ENCODE results near the gene LRRC7. TPM values are rescaled to one million over a fixed set of nuclear protein-coding genes. Genes with fewer than 3 reads are reported as not detected.

Gene LRRC7
- total and polyA plus RNA-seq, 2 experiments from 2014 or later: 1.2 TPM; not detected in 1

DNA sequence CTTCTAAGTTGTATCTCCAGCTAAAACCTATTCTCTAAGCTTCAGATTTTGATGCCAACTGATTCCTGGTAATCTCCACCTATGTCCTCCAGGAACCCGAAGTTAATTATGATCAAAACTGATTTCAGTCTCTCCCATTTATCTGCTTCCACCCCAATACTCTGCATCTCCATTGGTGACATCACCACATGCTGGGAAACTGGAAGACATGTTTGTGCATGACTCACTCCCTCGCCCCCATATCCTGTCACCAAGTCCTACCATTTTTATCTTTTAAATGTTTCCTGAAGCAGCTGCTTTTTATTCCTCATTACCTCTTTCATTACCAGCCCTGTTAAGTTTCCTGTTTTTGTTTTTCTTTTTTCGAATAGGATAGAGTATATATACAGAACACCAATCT lies 409.2 kb downstream of the LRRC7 start (continued):
- TF ChIP-seq EZH2phosphoT487 (IDR thresholded peaks at IDR 0.05; ENCODE audit: unreplicated experiment) (no peak), ZNF114 (CRISPR knock-in tag; IDR thresholded peaks at IDR 0.05) (no peak), NANOG (IDR thresholded peaks at IDR 0.05; ENCODE audit: borderline replicate concordance) (no peak), ZNF331 (CRISPR knock-in tag; IDR thresholded peaks at IDR 0.05; ENCODE audit: low read depth) (no peak), EZH2 (IDR thresholded peaks at IDR 0.05; ENCODE audit: low read depth, unreplicated experiment) (no peak)
- TF ChIP-seq, protein P1, sequence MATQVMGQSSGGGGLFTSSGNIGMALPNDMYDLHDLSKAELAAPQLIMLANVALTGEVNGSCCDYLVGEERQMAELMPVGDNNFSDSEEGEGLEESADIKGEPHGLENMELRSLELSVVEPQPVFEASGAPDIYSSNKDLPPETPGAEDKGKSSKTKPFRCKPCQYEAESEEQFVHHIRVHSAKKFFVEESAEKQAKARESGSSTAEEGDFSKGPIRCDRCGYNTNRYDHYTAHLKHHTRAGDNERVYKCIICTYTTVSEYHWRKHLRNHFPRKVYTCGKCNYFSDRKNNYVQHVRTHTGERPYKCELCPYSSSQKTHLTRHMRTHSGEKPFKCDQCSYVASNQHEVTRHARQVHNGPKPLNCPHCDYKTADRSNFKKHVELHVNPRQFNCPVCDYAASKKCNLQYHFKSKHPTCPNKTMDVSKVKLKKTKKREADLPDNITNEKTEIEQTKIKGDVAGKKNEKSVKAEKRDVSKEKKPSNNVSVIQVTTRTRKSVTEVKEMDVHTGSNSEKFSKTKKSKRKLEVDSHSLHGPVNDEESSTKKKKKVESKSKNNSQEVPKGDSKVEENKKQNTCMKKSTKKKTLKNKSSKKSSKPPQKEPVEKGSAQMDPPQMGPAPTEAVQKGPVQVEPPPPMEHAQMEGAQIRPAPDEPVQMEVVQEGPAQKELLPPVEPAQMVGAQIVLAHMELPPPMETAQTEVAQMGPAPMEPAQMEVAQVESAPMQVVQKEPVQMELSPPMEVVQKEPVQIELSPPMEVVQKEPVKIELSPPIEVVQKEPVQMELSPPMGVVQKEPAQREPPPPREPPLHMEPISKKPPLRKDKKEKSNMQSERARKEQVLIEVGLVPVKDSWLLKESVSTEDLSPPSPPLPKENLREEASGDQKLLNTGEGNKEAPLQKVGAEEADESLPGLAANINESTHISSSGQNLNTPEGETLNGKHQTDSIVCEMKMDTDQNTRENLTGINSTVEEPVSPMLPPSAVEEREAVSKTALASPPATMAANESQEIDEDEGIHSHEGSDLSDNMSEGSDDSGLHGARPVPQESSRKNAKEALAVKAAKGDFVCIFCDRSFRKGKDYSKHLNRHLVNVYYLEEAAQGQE (IDR thresholded peaks at IDR 0.05; ENCODE audit: unreplicated experiment): no peak

DNA sequence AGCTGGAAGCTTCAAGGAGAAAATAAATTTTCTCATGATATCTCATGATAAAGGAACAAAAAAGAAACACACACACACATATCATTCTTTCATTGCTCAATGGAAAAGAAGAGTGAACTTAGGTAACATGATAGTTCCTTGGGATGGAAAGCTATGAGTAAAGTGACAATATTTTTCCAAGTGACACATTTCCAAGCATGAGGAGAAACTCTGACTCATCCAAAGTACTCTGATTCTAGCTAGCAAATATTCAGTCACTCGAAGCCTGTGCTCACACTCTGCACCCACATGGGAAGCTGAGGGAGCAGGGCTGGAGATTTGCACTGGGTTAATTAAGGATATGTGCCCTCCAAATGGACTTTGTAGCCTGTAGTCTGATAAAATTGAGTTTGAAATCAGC lies 415.3 kb downstream of the LRRC7 start:
- H3K36me3 Mint-ChIP-seq (ENCODE audit: low read depth): no peaks in the 10 kb centered on the region
- TF ChIP-seq POLR2AphosphoS5 (IDR thresholded peaks at IDR 0.05; ENCODE audit: low read depth): no peak
- TF ChIP-seq, protein P2, sequence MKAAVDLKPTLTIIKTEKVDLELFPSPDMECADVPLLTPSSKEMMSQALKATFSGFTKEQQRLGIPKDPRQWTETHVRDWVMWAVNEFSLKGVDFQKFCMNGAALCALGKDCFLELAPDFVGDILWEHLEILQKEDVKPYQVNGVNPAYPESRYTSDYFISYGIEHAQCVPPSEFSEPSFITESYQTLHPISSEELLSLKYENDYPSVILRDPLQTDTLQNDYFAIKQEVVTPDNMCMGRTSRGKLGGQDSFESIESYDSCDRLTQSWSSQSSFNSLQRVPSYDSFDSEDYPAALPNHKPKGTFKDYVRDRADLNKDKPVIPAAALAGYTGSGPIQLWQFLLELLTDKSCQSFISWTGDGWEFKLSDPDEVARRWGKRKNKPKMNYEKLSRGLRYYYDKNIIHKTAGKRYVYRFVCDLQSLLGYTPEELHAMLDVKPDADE (IDR thresholded peaks at IDR 0.05): no peak
- TF ChIP-seq, protein P3, sequence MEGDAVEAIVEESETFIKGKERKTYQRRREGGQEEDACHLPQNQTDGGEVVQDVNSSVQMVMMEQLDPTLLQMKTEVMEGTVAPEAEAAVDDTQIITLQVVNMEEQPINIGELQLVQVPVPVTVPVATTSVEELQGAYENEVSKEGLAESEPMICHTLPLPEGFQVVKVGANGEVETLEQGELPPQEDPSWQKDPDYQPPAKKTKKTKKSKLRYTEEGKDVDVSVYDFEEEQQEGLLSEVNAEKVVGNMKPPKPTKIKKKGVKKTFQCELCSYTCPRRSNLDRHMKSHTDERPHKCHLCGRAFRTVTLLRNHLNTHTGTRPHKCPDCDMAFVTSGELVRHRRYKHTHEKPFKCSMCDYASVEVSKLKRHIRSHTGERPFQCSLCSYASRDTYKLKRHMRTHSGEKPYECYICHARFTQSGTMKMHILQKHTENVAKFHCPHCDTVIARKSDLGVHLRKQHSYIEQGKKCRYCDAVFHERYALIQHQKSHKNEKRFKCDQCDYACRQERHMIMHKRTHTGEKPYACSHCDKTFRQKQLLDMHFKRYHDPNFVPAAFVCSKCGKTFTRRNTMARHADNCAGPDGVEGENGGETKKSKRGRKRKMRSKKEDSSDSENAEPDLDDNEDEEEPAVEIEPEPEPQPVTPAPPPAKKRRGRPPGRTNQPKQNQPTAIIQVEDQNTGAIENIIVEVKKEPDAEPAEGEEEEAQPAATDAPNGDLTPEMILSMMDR (conservative IDR thresholded peaks at IDR 0.05; ENCODE audit: low read depth in 2 of 2): no peak
- TF ChIP-seq, protein P4, sequence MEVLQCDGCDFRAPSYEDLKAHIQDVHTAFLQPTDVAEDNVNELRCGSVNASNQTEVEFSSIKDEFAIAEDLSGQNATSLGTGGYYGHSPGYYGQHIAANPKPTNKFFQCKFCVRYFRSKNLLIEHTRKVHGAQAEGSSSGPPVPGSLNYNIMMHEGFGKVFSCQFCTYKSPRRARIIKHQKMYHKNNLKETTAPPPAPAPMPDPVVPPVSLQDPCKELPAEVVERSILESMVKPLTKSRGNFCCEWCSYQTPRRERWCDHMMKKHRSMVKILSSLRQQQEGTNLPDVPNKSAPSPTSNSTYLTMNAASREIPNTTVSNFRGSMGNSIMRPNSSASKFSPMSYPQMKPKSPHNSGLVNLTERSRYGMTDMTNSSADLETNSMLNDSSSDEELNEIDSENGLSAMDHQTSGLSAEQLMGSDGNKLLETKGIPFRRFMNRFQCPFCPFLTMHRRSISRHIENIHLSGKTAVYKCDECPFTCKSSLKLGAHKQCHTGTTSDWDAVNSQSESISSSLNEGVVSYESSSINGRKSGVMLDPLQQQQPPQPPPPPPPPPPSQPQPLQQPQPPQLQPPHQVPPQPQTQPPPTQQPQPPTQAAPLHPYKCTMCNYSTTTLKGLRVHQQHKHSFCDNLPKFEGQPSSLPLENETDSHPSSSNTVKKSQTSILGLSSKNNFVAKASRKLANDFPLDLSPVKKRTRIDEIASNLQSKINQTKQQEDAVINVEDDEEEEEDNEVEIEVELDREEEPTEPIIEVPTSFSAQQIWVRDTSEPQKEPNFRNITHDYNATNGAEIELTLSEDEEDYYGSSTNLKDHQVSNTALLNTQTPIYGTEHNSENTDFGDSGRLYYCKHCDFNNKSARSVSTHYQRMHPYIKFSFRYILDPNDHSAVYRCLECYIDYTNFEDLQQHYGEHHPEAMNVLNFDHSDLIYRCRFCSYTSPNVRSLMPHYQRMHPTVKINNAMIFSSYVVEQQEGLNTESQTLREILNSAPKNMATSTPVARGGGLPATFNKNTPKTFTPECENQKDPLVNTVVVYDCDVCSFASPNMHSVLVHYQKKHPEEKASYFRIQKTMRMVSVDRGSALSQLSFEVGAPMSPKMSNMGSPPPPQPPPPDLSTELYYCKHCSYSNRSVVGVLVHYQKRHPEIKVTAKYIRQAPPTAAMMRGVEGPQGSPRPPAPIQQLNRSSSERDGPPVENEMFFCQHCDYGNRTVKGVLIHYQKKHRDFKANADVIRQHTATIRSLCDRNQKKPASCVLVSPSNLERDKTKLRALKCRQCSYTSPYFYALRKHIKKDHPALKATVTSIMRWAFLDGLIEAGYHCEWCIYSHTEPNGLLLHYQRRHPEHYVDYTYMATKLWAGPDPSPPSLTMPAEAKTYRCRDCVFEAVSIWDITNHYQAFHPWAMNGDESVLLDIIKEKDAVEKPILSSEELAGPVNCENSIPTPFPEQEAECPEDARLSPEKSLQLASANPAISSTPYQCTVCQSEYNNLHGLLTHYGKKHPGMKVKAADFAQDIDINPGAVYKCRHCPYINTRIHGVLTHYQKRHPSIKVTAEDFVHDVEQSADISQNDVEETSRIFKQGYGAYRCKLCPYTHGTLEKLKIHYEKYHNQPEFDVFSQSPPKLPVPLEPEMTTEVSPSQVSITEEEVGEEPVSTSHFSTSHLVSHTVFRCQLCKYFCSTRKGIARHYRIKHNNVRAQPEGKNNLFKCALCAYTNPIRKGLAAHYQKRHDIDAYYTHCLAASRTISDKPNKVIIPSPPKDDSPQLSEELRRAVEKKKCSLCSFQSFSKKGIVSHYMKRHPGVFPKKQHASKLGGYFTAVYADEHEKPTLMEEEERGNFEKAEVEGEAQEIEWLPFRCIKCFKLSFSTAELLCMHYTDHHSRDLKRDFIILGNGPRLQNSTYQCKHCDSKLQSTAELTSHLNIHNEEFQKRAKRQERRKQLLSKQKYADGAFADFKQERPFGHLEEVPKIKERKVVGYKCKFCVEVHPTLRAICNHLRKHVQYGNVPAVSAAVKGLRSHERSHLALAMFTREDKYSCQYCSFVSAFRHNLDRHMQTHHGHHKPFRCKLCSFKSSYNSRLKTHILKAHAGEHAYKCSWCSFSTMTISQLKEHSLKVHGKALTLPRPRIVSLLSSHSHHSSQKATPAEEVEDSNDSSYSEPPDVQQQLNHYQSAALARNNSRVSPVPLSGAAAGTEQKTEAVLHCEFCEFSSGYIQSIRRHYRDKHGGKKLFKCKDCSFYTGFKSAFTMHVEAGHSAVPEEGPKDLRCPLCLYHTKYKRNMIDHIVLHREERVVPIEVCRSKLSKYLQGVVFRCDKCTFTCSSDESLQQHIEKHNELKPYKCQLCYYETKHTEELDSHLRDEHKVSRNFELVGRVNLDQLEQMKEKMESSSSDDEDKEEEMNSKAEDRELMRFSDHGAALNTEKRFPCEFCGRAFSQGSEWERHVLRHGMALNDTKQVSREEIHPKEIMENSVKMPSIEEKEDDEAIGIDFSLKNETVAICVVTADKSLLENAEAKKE (CRISPR knock-in tag; IDR thresholded peaks at IDR 0.05): no peak
- TF ChIP-seq STAT1 (IDR thresholded peaks at IDR 0.05; ENCODE audit: unreplicated experiment): no peak
- no peak for TF ChIP-seq JUNB (IDR thresholded peaks at IDR 0.05; ENCODE audit: unreplicated experiment)
- no peak for TF ChIP-seq EZH2 (IDR thresholded peaks at IDR 0.05; ENCODE audit: low read depth, unreplicated experiment)
- no peak for TF ChIP-seq ZNF331 (CRISPR knock-in tag; IDR thresholded peaks at IDR 0.05; ENCODE audit: low read depth)
- no peak for TF ChIP-seq EZH2phosphoT487 (IDR thresholded peaks at IDR 0.05; ENCODE audit: unreplicated experiment)
- no peak for TF ChIP-seq CREB1 (CRISPR knock-in tag; IDR thresholded peaks at IDR 0.05; ENCODE audit: low read depth)
- no peak for TF ChIP-seq ZNF114 (CRISPR knock-in tag; IDR thresholded peaks at IDR 0.05)
- TF ChIP-seq NANOG (IDR thresholded peaks at IDR 0.05; ENCODE audit: borderline replicate concordance): no peak

More for the DNA sequence above, 415.3 kb downstream of the LRRC7 start:
- no peaks in the 10 kb centered on the region for H3K27me3 Mint-ChIP-seq (ENCODE audit: insufficient read depth, low read depth, poor library complexity)
- no peak overlapping the region for H3K4me3 Mint-ChIP-seq
- H3K4me2 ChIP-seq: no peak overlapping the region
- H3K4me1 Mint-ChIP-seq: peaks cover 3% of the 10 kb centered on the region; the same call in 2 of the 3 replicates
- no peaks in the 10 kb centered on the region for H4K20me1 ChIP-seq (replicated peaks; ENCODE audit: insufficient read depth)
- H3K27me3 ChIP-seq (ENCODE audit: insufficient read depth): no peaks in the 10 kb centered on the region
- H2AFZ ChIP-seq: no peak overlapping the region
- H3K27ac Mint-ChIP-seq: no peak overlapping the region
- H3K9me3 Mint-ChIP-seq: no peaks in the 10 kb centered on the region
- no peaks in the 10 kb centered on the region for H3K4me1 ChIP-seq (ENCODE audit: insufficient read depth)
- DNase-seq (ENCODE audit: low spot score): no peak
- H3K79me2 ChIP-seq (replicated peaks; ENCODE audit: insufficient read depth): no peaks in the 10 kb centered on the region
- no peaks in the 10 kb centered on the region for H3K9me2 ChIP-seq (ENCODE audit: insufficient read depth)
- no peaks in the 10 kb centered on the region for H3K36me3 ChIP-seq (ENCODE audit: insufficient read depth)
- H3K27ac ChIP-seq (ENCODE audit: low read depth): no peak overlapping the region
- no peak overlapping the region for H3K4me3 ChIP-seq
- no peaks in the 10 kb centered on the region for H3F3A ChIP-seq (replicated peaks; ENCODE audit: low read depth)
- no peak for ATAC-seq
